HG02840 (cell line): Measurements from ENCODE around the gene CREBBP.

ENCODE experiments used
- ATAC-seq: cut with Tn5 transposase; IDR thresholded peaks from one replicate; pipeline ENCODE4 v1.9.1; 2021; ENCODE audit warnings: mild to moderate bottlenecking, moderate library complexity, moderate number of reproducible peaks; ENCODE audit not compliant: unreplicated experiment, low FRiP score

Gene CREBBP

DNA sequence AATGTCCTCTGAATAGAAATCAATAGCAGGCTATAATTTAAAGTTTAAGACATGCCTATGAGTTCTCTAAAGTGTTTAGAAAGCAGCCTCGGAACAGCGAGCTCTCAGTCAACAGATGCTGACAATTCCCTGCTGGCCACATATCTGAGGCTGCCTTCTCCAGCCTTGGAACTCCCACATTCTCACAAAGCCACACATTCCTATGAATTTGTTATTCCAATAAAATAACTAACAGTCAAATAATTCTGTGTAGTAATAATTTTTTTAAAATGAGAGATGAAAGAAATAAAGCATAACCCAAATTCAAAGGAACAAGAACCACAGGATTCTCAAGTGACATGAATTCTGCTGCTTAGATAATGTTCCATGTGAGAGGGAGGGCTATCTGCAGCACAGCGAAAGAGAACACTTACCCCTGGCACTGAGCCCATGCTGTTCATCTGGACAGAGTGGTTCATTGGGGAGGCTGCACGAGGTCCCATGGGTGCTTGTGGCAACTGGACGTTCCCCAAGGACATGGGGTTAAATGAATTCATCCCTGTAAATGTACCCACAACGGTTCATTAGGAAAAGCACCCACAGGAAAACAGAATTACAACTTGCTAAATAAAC lies 106.3 kb downstream of the CREBBP start:
- no peak for ATAC-seq

DNA sequence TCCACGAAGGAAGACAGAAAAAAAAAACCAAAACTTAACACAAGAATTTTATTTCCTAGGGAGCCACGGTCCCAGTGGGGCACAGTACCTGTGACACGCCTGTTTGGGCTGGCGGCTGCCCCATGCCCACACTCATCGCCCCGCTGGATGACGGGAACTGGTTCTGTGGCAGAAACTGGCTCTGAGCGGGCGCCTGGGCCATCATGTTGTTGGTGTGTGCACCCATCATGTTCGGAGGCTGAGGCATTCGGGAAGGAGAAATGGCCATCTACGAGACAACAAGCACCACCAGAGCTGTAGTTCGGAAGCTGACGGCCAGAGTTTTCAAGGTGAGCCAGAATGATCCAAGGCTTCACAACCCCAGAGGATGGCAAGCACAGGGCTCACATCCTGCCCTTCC lies 106.8 kb downstream of the CREBBP start:
- no peak for ATAC-seq

DNA sequence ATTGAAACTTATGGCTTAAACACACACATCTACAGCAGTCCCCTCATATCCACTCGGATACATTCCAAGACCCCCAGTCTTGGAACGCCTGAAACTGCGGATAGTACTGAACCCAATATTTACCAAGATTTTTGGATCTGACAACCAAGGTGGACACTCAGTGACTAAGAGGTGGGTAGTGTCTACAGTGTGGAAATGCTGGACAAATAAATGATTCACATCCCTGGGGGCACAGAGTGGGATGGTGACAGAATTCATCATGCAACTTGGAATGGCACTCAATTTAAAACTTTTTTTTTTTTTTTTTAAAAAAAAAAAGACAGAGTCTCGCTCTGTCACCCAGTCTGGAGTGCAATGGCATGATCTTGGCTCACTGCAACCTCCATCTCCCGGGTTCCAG lies 109.0 kb downstream of the CREBBP start:
- no peak for ATAC-seq

DNA sequence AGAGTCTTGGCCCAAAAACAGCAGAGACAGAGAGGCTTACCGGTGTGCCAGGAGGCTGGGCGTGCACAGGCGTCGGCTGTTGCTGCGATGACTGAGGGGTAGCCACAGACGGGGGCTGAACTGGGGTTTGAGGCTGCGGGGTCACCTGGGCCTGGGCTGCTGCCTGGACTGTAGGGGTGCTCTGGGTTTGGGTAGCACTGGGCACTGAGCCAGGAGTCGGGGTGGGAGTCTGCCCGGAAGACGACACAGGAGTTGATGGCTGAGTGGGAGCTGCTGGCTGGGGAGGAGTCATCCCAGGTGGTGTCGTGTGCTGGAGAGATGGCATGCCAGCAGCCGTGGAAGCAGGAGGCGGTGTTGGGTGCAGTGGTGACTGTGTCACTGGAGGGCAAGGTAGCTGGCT lies 110.0 kb downstream of the CREBBP start:
- ATAC-seq = no peak

DNA sequence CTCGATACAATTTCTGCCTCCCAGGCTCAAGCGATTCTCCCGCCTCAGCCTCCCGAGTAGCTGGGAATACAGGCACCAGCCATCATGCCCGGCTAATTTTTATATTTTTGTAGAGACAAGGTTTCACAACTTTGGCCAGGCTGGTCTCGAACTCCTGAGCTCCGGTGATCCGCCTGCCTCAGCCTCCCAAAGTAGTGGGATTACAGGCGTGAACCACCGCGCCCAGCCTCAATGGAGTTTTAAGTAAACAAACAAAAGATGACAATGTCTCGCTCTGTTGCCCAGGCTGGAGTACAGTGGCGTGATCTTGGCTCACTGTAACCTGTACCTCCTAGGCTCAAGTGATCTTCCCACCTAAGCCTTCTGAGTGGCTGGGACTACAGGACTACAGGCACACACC lies 110.6 kb downstream of the CREBBP start:
- ATAC-seq = no peak

DNA sequence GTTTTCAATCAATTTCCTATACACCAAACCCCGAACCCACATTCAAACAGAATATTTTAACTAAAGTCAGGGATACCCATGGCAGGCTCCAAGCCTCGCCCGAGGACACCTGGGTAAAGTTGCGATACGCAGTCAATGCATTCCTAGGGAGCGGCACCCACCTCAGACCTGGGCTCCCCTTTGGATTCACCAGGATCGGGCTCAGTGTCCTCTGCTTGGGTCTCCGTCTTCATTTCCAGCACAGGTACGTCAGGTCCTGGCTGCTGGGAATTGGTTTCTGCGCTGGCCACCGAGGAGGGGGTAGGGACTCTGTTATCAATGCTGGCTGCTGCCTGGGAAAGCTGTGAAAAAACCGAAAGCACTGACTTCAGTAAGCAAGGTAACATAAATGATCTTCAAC lies 111.5 kb downstream of the CREBBP start:
- ATAC-seq = no peak

DNA sequence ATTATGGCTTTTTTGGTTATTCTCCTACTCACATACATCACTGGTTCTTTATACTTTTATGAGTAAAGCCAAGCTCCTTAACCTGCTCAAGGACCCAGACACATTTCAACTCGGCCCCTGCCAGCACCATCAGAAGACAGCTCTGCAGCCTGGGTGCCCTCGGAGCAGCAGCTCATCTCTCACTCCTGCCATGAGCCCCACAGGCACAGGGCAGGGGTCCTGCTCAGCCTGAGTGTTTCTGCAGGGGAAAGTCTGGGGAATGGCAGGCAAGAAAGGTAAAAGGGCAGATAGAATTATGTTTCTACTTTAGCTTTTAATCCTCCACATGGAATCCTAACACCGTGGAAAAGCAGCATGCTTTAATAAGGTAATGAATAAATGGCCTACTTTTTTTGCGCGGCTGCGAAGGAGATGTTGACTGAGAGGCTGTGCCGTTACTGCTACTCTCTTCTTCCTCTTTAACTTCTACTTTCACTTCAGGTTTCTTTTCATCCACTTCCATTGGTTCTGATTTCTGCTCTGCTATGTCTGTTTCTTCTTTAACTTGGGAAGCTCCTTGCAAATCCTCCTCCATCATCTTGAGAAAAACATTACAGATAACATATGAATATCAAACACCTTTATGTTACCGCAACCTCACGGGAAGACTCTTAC lies 113.1 kb downstream of the CREBBP start:
- ATAC-seq = no peak

DNA sequence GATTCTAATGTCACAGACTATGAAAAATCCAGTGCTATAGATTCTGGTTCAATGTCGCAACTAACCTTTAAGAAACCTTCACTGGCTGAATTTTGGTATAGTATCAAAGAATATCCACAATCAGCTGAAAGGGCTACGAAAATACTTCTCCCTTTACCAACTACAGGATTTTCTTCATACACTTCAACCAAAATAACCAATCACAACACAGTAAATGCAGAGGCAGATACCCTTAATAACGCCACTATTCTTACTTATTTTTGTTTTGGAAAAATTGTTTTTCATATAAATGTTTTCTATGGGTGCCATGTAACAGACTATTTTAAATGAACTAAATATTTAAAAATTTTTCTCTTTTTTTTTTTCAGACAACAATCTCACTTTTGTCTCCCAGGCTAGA lies 114.3 kb downstream of the CREBBP start:
- ATAC-seq = no peak

DNA sequence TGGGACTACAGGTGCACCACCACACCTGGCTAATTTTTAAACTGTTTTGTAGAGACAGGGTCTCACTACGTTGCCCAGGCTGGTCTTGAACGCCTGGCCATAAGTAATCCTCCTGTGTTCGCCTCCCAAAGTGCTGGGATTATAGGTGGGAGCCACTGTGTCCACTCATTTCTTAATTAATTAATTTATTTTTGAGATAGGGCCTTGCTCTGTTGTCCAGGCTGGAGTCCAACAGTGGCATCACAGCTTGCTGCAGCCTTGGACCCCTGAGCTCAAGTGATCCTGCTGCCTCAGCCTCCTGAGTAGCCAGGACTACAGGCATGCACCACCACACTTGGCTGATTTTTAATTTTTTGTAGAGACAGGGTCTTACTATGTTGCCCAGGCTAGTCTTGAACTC lies 116.1 kb downstream of the CREBBP start:
- ATAC-seq = no peak

DNA sequence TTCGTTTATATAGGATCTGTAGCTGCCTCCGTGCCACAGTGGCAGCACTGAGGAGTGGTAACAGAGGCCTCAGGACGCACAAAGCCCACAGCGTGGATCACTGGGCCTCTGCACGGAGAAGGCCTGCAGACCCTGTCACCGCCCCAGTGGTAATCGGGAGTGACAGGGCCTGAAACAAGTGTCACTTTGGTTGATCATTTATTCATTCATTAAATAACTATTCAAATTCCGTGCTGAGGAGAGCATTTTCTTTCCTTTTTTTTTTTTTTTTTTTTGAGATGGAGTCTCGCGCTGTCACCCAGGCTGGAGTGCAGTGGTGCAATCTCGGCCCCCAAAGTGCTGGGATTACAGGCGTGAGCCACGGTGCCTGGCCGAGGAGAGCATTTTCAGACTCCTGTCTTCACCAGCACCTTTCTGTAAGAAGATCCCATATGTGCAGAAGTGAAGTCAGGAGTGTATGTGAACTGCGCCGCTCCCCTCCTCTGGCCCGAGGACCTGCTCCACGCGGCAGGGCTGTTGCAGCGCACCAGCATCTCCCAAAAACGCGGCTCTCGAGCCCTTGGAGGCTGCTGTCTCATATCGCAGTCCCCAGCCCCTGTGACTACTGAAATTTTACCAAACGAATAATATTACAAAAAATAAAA lies 118.3 kb downstream of the CREBBP start:
- no peak for ATAC-seq

DNA sequence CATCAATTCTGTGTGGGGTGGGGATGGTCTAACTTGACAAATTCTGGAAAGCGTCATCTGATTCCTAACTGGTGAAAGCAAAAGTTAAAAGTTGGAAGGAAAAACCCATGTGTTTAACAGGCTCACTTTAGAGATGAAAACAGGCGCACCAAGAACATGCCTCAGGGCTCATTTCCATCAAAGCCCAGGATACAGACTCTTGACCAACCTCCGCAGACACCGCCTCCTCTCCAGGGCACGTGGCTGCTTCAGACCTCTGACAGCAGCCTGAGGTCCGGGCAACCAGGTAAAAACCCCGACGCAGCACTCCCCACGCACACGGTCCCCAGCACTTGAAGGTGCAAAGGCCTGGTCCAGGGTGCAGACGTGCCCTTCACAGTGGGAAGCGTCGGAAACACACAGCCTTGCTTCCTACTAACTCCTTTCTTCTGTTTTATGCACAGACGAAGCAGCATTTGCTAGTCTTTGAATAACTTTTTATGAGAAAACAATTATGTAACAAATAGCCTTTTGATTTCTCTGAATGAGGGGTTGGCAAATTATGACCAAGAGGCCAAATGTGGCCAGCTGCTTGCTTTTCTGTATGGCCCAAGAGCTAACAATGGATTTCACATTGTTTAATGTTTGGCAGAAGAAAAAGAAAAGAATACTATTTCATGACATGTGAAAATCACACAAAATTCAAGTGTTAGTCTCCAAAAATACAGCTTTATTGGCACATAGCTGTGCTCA lies 119.0 kb downstream of the CREBBP start:
- ATAC-seq = no peak

DNA sequence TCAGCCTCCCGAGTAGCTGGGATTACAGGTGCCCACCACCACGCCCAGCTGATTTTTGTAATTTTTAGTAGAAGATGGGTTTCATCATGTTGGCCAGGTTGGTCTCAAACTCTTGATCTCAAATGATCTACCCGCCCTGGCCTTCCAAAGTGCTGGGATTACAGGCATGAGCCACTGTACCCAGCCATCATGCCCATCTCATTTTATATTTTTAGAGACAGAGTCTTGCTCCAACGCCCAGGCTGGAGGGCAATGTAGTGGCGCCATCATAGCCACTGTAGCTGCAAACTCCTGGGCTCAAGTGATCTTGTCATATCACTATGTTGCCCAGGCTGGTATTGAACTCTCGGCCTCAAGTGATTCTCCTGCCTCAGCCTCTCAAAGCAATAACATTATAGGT lies 120.0 kb downstream of the CREBBP start:
- ATAC-seq = no peak

DNA sequence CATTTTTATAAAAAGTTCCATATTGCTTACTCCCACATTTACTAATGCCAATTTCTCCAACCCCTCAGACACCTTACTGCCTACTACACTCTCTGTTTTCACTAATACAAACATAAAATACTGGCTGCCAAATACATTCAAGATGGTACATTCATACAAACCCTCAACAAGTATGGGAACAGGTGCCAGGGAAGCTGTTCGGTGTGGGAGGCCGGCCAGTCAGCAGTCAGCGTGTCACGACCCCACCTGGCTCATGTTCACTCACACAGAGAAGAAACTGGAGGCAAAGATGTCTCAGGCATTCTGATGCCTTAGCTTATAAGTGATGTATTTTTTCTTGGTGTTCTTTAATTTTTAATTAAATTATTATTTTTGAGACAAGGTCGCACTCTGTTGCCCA lies 120.8 kb downstream of the CREBBP start:
- no peak for ATAC-seq

DNA sequence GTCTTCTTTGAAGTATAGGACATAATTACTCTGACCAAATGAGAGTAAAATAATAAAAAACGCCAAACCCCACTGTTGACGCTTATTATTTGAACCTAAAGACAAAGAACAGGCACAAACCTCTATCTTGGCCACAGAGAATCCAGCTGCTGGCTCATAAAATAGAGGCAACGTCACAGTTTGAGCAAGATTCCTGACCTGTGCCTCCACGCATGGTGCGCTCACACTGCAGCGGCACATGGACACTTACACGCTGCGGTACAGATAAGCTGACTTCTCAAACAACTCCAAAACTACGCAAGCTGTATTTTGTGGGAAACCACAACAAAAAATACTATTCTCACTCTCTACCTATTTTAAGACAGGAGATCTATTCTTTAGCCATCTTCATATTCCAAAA lies 124.4 kb downstream of the CREBBP start:
- no peak for ATAC-seq

DNA sequence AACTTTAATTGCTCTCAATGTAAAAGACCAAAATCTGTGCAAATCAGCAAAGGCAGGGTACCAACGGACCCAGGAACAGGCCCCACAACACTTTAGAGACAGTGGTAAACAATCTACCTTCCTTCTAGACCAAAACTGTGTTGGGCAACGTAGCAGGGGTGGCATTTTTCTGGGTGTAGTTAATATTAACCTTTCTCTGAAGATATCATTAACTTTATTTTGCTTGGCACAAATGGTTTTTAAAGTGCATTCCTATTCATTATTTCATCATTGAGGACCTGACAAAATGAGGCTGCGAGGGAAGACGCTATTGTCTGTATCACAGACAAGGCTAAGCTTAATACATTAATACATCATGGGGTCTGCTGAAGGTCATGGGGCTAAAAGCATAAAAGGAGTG lies 125.3 kb downstream of the CREBBP start:
- no peak for ATAC-seq

DNA sequence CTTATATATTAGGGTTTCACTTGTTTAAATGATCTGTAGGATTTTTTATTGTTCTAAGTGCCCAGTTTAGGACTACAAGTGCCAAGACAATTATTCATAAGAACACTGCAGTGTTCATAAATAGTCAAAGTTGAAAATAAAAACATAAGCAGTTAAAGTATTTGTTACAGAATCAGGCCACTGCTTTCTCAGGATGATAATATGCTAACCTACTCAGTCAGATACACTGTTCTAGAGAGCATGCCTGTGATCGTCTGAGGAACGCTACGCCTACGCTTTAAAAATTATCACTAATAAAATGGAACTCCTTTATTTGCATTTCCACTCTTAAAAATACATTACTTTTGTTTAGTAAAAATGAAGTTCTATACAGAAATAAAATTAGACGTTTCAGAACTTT lies 125.7 kb downstream of the CREBBP start:
- no peak for ATAC-seq

DNA sequence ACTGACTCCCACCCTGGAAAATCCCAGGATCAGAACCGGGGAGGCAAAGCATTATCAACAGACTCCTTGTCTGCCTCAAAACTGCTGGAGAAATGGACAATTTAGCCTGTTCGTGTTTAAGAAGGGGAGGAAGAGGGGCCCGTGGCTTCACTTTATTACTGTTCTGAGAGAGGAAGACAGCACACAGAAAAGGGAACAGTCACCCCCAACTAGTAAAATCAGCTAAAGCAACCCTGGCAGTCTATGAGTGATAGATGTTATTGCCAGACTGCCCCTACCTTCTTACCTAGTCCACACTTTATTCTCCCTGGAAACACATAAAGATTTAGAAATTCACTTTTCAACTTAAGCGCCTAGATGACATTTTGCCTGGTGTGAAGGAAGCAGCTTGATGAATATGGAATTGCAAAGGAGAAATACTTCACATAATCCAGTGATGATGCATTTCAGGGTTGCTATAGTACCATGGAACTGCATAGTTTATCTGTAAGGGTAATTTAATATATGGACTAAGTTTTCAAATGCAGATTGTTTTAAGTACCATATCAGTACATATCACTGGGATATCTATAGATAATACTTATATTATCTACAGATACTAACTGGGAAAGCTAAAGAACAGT lies 126.3 kb downstream of the CREBBP start:
- no peak for ATAC-seq

DNA sequence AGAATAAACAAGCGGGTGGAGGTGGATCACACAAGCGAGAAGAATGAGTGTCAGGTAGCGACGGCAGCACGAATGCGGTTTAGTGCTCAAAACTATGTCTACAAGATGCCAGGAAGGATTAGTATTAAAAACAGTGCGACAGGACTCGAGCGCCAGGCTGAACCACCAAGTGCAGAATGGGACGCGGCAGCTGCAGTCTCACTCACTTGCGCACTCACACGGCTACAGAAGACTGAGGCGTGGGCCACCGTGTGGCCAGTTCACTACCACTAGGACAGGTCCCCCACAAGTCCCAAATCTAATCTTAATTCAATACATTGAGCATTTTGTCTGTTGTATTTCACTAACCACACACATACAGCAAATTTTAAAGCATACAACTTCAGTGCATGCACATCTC lies 127.5 kb downstream of the CREBBP start:
- ATAC-seq = no peak

DNA sequence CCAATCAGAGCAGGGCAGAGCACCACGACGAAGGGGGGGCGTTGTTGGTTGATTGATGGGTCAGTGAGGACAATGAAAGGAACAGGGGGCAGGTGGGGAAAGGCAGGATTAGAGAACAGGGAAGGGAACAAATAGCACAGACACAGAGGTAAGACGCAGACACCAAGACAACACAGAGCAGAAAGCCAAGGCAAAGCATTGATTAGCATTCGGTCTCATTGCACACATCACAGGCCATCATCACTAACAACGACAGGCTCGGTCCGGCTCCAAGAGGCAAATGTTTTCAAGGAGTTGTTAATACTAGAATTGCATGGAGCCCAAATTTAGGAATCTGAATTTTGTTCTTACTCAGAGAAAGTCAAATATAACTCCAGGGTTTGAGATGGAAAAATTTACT lies 128.6 kb downstream of the CREBBP start:
- no peak for ATAC-seq

DNA sequence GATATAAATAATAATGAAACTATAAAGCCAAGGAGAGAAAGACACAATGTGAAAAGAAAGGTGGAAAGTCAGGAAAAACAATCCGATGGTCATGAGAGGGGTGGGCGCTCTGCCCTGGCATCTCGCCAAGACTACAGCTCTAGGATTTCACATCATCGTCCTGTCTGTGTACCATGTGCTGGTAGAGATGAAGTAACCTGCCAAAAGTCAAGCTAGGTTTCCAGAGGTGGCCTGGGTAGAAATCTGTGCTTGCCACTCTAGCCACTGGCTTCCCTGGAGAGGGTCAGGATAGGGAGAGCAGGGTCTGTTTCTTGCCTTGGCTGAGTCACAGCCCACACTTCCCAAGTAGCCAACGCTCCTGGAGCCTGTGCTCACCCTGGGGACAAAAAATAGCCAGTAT lies 132.2 kb downstream of the CREBBP start:
- no peak for ATAC-seq

DNA sequence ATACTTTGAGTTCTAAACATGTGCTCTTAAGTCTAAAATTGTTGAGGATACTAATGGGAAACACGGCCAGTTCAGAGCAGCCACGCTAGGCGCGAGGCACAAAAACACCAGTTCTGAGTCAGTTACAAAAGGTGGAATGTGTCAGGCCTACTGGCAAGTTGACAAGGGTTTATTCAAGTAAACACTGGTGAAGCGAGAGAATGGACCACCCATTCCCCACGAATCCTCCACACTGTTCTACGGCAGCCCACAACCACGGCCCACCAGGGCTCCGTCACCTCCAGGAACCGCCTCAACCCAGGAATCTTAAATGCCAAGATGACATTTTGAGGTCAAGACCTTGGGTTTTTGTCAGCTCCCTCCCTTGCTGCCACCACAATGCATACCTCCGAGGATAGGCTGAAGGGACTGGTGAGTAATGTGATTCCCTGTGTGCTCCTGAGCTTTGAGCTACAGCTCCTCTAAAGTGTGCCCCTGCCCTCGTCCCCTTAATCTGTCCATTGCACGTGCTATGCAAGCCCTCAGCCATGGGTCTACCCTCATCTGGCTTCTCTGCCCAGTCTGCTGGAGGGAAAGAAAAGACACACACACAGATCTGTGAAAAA lies 134.7 kb downstream of the CREBBP start:
- no peak for ATAC-seq
